GM19467 (cell line): ENCODE measurements around the gene RTCA.
"Not testable (repeated sequence)": the region's sequence is repeated elsewhere in the genome, so short reads cannot be mapped to it uniquely, and the experiment has no call there.

Source experiments
- ATAC-seq: cut with Tn5 transposase; IDR thresholded peaks from one replicate; pipeline ENCODE4 v1.9.1; 2021; ENCODE audit warnings: mild to moderate bottlenecking, moderate library complexity; ENCODE audit not compliant: unreplicated experiment

Gene RTCA

DNA sequence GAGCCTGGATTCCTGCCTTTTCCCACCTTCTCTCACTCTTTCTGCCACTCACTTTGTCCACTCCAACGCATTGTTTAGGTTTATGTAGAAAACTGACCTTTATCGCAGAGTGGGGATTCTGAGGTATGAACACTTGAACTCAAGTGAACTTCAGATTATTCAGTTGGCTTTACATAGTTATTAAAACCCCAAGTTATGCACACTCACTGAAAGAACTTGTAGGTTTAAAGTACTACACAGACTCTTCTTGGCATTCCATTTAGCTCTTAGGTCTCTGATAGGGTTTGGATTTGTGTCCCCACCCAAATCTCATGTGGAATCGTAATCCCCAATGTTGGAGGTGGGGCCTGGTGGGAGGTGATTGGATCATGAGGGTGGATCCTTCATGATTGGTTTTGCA is 39.9 kb downstream of the RTCA start:
- no peak for ATAC-seq

DNA sequence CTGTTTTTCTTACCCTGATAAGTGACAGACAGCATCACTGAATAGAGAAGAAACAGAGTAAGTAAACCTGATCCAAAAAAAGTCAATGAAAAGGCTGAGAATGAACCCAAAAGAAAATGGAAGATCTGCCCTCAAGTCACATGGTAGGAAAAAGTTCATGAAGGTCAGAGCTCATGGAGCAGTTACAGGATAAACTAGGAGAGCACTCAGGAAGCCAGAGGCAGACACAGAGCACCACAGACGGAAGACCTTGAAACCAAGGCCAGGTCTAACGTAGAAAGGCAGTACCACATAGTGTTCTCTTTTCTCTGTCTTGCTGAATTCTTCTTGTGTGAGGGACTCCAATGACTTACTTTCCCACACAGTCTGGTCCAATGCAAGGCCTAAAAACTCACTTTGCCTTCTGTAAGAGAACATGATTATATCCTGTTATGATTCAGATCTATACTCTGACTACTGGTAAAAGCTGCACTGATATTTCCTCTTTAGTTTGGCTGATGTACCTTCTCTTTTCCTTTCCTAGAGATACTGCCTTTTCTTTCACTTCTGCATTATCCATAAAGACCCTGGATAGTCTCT is 40.8 kb downstream of the RTCA start:
- ATAC-seq = no peak

DNA sequence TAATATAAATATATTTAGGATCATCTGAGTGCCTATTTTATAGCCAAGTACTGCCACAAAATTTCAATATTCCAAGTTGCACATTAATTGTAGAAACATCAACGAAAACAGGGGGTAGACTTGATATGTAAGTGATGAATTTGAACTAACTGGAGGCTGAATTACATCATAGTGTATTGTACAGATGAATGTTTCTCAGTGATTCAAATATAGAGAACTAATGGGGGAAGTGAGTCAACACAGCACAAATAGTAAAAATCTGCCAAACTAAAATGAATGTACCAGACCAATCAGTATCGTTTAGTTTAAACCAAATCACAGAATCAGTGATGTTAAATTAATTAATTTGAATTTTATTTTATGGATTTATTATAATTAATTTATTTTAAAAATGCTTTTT is 42.8 kb downstream of the RTCA start:
- no peak for ATAC-seq

DNA sequence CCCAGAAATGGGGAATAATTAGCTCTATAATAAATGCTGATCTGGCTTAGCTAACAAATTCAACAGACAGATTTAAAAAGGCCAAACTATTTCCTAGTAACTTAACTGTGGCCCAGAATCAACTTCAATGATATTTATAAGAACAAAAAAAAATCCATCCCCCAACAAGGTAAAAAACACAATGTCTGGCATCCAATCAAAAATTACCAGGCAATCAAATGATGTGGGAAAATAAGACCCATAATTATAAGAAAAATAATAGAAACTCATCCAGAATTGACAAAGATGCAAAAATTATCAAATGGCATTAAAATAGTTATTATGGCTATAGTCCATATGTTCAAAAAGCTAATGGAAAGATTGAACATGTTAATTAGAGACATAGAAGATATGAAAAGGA is 43.8 kb downstream of the RTCA start:
- no peak for ATAC-seq

DNA sequence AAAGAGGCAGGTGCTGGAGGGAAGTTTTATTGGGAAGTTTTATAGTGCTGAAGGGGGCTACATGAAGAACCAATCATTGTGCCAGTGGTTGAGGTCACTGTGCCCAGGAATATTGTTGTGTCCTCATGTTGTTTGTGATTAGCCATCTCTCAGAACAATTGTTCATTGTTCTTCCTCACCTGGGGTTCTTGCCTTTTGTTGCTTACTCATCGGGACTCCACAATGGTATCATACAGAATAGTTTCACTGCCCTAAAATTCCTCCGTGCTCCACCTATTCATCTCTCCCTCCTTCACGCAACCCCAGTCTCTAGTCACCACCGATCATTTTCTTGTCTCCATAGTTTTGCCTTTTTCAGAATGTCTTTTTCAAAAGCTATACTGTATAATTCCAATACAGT is 47.4 kb downstream of the RTCA start:
- ATAC-seq = no peak

DNA sequence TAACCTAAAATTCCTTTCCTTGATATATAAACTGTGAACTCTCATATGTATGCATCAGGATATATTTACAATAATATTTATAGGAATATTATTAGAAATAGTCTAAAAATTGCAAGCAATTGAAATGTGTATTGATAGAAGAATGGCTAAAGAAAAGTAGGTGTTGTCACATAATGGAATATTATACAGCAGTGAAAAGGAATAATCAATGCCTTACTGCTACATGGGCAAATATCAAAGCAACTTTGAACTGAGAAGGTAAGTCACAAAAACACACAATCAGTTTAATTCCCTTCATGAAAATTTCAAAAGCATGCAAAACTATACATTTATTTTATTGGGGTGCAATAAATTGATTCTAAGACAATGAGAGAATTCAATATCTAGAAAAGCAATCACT is 50.6 kb downstream of the RTCA start:
- ATAC-seq = no peak

DNA sequence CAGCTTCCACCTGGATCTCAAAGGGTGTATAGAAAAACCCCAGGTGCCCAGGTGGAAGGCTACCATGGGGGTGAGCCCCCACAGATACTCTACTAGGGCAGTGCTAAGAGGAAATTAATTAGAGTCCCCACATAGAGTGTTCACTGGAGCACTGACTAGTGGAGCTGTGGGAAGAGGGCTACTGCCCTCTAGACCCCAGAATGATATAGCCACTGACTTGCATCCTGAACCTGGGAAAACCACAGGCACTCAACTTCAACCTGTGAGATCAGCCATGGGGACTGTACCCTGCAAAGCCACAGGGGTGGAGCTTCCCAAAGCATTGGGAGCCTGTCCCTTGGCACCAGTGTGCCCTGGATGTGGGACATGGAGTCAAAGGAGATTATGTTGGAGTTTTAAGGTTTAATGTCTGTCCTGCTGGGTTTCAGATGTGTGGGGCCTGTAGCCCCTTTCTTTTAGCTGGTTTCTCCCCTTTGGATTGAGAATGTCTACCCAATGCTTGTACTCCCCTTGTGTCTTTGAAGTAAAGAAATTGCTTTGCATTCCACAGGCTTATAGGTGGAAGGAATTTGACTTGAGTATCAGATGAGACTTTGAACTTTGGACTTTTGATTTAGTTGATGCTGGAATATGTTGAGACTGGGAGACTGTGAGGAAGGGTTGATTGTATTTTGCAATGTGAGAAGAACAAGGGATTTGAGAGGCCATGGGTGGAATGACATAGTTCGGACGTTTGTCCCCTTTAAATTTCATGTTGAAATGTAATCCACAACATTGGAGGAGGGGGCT is 54.5 kb downstream of the RTCA start:
- ATAC-seq = no peak

DNA sequence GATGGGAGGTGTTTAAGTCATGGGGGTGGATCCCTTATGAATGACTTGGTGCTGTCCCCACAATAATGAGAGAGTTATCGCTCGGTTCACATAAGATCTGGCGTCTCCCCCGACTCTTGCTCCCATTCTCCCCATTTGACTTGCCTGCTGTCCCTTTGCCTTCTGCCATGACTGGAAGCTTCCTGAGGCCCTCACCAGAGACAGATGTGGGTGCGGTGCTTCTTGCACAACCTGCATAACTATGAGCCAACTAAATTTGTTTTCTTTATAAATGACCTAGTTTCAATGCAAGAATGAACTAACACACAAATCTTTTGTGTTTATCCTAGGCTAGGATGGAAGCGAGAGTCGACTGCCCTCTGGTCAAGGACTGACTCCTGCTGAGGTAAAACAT is 55.1 kb downstream of the RTCA start:
- ATAC-seq = no peak

DNA sequence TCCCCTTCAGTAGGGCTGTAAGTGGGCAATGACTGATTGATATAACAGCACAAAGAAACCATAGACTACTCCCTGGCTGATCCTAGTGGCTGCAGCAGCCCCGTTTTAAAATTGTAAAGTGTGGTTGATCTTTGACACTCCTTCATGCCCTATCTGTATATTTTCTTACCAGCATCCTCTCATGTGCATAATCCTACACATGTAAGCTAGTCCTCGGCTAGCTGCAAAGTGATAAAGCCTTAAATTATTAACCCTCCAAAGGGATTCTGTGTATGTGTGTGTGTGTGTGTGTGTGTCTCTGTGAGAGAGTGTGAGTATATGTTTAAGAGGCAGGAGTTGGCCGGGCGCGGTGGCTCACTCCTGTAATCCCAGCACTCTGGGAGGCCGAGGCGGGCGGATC is 55.5 kb downstream of the RTCA start:
- no peak for ATAC-seq

DNA sequence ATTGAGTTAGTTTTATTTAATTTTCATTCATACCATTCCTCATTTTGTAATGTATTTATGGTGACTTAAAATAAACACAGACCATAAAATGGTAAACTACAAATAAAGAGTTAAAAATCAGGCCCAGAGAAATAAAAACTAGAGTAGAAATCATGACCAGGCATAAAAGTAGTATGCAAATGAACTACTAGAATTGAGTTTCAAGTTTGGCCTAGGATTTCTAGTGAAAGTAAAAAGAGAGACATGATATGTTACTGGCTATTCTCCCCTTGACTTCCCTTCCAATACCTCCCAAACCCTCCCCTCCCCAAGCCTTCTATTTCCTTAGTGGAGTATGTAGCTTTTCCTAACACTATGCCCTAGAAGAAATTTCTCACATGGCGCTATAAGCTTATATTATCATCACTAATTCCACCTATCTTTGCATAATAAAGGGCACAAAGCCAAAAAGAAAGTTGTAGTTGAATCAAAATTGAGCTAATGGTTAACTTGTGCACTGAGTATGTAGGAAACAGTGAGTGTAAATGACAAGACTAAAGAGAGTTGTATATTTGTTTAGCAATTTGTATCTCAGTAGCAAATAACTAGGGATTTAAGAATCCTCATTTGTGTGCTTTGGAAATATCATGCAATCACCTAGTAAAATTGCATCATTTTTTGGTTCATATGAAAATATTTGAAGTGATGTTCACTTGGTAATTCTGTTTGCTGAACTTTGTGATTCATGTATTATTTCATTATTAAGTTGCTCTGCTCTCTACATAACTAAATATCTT is 56.6 kb downstream of the RTCA start:
- peak; percentile 65 for ATAC-seq

DNA sequence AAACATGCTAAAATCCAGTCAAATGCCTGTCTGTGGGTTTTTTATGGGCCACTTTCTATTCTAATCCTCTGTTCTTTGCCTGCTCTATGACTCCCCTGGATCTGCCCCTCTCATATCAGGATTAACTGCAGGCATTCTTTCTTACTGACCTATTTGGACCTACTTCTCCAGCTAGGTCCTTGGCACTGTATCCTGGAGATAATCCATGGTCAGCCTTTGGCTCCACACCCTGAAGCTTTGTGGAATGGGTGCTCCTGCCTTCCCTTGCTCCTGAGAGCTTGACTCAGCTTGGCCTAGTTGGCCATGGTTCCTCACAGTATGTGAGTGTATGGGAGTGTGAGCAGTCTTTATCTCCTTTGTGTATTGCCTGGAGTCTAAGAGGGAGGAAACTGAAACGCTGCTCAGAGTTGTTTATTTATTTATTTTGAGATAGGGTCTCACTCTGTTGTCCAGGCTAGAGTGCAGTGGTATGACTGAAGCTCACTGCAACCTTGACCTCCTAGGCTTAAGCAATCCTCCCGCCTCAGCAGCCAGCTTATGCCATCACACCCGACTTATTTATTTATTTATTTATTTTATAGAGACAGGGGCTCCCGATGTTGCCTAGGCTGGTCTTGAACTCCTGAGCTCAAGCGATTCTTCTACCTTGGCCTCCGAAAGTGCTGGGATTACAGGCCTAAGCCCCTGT is 57.5 kb downstream of the RTCA start:
- no peak for ATAC-seq

DNA sequence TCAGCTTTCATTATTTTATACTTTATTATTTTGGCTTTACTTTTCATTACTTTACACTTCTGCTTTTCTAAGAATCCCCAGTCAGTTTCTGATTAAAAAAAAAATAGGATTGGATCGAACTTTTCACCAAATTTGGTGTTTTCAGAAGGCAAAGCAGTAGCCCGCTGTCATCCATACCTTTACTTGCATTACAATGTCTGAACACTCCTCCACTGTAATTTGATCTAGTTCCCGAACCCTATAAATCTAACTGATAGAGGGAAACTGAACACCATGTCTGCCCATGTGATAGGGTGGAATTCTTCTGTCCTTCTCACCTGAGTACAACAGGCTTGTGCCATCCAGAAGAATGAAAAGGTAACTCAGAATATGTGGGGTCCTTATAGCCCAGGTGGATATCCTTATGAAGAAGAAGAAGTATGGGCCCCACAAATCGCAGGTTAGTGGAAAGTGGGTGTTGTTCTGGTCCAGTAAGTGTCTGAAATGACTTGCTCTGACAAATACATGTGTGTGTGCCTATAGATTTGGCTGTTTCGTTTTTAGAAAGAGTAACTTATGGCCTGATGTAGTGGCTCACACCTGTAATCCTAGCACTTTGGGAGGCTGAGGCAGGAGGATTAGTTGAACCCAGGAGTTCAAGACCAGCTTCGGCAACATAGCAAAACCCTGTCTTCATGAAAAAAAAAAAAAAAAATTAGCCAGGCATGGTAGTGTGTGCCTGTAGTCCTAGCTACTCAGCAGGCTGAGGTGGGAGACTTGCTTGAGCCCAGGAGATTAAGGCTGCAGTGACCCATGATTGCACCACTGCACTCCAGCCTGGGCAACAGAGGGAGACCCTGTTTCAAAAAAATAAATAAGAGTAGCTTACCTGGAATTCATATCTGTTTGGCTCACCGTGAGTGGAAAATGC is 59.7 kb downstream of the RTCA start:
- no peak for ATAC-seq

DNA sequence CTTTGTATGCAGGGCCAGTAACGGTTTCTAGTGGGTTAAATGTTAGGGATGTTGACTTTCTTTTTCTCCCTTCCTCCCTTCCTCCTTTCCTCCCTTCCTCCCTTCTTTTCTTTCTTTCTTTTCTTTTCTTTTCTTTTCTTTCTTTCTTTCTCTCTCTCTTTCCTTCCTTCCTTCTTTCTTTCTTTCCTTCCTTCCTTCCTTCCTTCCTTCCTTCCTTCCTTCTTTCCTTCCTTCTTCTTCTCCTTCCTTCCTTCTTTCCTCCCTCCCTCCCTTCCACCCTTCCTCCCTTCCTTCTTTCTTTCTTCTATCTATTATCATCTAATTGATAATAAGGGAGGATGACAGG is 60.3 kb downstream of the RTCA start:
- not testable (repeated sequence) for ATAC-seq

DNA sequence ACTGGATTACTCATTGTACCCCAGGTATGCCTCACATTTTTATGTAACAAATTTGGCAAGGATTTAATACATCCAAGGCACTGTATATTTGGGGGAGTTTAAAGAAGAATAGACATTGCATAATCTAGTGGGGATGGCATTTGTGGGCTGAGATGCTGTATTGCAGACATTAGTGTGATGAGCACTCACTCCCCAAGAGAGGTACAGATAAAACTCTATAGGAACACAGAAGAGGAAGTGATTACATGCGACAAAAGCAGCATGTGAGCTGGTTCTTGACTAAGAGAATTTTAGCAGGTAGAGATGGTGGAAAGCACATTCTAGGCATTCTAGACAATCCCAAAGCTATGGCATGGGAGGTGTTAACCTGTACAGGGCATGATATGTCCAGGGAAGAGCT is 62.1 kb downstream of the RTCA start:
- ATAC-seq = no peak

DNA sequence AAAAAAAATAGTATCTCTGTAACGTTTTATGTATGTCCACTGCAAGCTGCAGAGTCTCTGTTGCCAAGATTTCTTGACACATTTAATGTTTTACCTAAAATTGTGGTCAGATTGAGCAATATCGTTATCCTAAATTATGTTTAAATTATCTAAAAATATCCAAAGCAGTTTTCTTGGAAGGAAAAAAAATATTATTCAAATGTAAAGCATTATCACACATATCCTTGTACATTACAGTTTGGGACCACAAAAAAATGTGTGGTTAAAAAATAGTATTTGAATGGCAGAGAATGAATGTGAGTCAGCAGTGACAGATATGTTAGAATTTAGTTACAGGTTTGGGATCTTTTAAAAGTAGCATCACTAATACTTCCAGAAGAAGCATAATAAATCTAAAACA is 65.1 kb downstream of the RTCA start:
- ATAC-seq = not testable (repeated sequence)

DNA sequence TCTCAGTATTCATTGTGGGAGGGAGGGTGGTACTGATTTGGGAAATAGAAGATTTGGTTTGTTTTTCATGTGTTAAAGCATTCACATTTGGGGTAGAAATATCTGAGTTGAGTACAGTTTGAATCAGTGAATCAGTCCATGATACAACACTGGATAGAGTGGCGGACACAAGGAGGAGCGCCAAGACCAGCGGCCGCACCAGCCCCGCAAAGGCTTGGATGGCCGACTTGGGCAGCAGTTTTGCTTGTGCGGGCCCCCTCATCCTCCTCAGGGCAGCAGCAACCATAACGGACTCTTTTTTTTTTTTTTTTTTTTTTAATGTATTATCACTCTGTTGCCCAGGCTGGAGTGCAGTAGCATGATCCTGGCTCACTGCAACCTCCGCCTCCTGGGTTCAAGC is 66.3 kb downstream of the RTCA start:
- no peak for ATAC-seq

DNA sequence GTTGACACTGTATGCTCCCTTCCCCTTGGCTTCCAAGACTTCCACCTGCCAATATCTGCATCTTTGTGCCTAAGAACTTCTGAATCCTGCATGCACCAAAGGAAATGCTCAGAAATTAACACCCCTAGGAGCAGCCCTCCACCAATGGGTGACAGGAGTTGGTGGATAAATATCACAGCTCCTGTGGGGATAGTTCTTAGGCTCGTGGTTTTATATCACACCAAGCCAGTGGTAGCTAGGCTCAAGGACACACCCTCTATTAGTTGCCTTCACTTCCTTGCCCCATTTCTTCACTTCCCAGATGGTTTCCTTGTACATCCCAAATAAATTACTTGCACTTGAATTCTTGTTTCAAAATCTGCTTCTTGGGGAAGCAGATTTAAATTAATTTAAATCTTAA is 69.4 kb downstream of the RTCA start:
- ATAC-seq = no peak

DNA sequence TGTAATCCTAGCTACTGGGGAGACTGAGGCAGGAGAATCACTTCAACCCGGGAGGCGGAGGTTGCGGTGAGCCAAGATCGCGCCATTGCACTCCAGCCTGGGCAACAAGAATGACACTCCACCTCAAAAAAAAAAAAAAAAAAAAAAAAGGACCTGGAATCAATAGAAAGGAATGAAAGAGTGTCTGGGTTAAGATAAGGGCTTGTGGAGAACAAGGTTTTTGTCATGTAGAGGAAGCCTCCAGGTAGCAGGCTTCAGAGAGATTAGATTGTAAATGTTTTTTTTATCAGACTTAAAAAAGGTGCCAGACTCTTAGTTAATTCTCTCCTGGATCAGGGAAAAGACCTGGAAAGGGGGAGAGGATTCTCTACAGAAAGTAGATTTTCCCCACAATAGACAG is 71.9 kb downstream of the RTCA start:
- ATAC-seq = not testable (repeated sequence)

DNA sequence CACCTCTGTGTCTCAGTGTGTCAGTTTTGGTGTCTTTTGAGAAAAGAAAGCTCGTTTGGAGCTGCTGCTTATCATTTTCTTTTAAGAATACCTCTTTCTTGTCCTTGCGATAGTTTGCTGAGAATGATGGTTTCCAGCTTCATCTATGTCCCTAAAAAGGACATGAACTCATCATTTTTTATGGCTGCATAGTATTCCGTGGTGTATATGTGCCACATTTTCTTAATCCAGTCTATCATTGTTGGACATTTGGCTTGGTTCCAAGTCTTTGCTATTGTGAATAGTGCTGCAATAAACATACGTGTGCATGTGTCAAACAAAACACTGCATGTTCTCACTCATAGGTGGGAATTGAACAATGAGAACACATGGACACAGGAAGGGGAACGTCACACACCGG is 73.7 kb downstream of the RTCA start:
- not testable (repeated sequence) for ATAC-seq

DNA sequence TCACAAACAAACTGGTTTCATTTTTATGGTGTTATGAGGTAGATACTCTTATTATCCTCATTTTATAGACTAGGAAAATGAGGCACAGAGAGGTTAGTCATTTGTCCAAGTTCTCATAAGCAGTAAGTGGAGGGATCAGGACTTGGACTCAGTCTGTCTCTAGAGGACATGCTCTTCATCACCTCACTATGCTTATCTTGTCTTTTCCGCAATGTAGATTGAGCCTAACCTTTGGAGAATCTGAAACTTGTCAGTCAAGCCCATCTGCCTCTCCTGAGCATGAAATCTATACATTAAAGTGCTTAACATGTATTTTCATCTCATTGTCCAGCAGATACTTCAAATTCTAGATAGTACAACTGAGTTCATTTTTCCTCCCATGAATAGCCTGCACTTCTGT is 74.5 kb downstream of the RTCA start:
- no peak for ATAC-seq

DNA sequence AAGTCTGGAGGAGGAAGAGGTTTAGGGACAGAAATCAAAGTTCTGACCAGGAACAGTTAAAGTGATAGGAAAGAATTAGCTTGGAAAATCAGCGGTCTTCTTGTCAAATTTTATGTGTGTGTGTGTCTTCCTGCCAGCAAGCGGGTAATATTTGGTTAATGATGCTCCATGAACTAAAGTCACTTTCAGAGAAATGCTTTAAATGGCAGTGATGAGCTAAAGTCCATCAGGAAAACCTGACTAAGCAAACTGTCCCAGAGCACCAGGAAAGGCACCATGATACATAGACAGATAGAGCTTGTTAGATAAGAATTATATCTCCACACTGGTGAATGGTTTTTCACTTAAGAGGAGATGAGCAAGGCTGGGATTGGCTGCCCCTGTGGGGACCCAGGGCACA is 76.3 kb downstream of the RTCA start:
- no peak for ATAC-seq
